Endothelial cell of umbilical vein (primary cell): ENCODE results near the gene CREB3L2.

Experiments used
- CTCF ChIP-seq, 2 donors: IDR thresholded peaks; 1 replicate in 1 of 2; 2 replicates in 1 of 2; pipeline ENCODE4 v1.5.1; 2011; ENCODE audit warnings: low read length in 2 of 2, mild to moderate bottlenecking in 2 of 2, moderate library complexity in 2 of 2, control low read depth in 1 of 2, inconsistent platforms in 1 of 2, low read depth in 1 of 2; ENCODE audit not compliant: insufficient read depth in 1 of 2; ENCODE audit errors: extremely low read depth in 1 of 2
- EZH2 ChIP-seq: IDR thresholded peaks from 2 replicates; pipeline ENCODE4 v1.6.1; 2012; ENCODE audit warnings: borderline replicate concordance, low read depth, mild to moderate bottlenecking, moderate library complexity, low read length, inconsistent platforms; ENCODE audit not compliant: severe bottlenecking
- JUN ChIP-seq: IDR thresholded peaks from 2 replicates; pipeline ENCODE4 v1.6.1; 2011; ENCODE audit warnings: borderline replicate concordance, low read depth; ENCODE audit not compliant: insufficient read length, insufficient read depth
- MYC ChIP-seq: IDR thresholded peaks from one replicate; pipeline ENCODE4 v1.6.1; 2011; ENCODE audit warnings: mild to moderate bottlenecking, low read depth, low read length
- POLR2A ChIP-seq: IDR thresholded peaks from 2 replicates; pipeline ENCODE4 v1.6.1; 2012; ENCODE audit warnings: low read depth, mild to moderate bottlenecking, control low read depth, low read length
- POLR2AphosphoS5 ChIP-seq: IDR thresholded peaks from 2 replicates; pipeline ENCODE4 v1.6.1; 2012; ENCODE audit warnings: low read depth, mild to moderate bottlenecking, control low read depth, low read length, moderate library complexity; ENCODE audit not compliant: insufficient read depth

GRCh38 chr7:137987563-137987962, 14.3 kb downstream of the CREB3L2 start:
- TF ChIP-seq POLR2A (no peak), CTCF (IDR thresholded peaks at IDR 0.05; ENCODE audit: extremely low read depth in 1 of 2, insufficient read depth in 1 of 2, low read depth in 1 of 2, low read length in 2 of 2) (no peak), POLR2AphosphoS5 (no peak), EZH2 (no peak), MYC (no peak), JUN (no peak)
